HCT116 (cell line): ENCODE measurements around the gene PRICKLE1. TPM values are rescaled to one million over a fixed set of nuclear protein-coding genes. Genes with fewer than 3 reads are reported as not detected.

Experiments used
- ATAC-seq: fragments of 200-7000 bp; cut with Tn5 transposase; 2 replicates; pipeline ENCODE4 v1.9.1; 2020; ENCODE audit warnings: mild to moderate bottlenecking, moderate library complexity
- BruUV-seq: library from RNA; stranded (reverse); fragments of 400-500 nt; replicated peaks from 2 replicates; lab custom pipeline; 2021; lab: Mats Ljungman, UMichigan
- CTCF ChIA-PET: fragments of 300-600 bp; sonication (Branson Sonifier 250); formaldehyde crosslinking; loops from one replicate; lab custom pipeline; 2021; ENCODE audit warnings: antibody characterized with exemption; lab: Charles Lee
- POLR2A ChIA-PET: fragments of 300-600, 350-600 bp; sonication (Branson Sonifier 250); formaldehyde crosslinking; loops from one replicate; lab custom pipeline; 2021; ENCODE audit warnings: antibody characterized with exemption; lab: Charles Lee
- RAD21 ChIA-PET, 2 experiments: fragments of 300-600 bp; sonication (Branson Sonifier 250); formaldehyde crosslinking; loops; one replicate each; lab custom pipeline; 2023; ENCODE audit warnings: low total read pairs in 2 of 2; ENCODE audit not compliant: uncharacterized antibody in 2 of 2, unreplicated experiment in 2 of 2, low non-redundant PET in 1 of 2; lab: Charles Lee
- DNase-seq: peaks from one replicate; pipeline ENCODE4 v3.0.0-alpha.2; 2010; ENCODE audit warnings: low read depth, low spot score
- H2AFZ ChIP-seq: fragments of 200-600 bp; shearing (Covaris generic), sonication (generic); 2 replicates; pipeline ENCODE4 v1.6.1; 2017; ENCODE audit warnings: low read depth, mixed run types, mixed read lengths, antibody characterized with exemption, low read length; ENCODE audit not compliant: poor library complexity, severe bottlenecking
- H3K27ac ChIP-seq: 2 replicates; pipeline ENCODE4 v1.5.1; 2012; ENCODE audit warnings: low read depth, low read length
- H3K27me3 ChIP-seq: fragments of 200-600 bp; sonication (generic); 2 replicates; pipeline ENCODE4 v1.6.1; 2016; ENCODE audit warnings: mixed run types, low read length, mixed read lengths; ENCODE audit not compliant: insufficient read depth
- H3K36me3 ChIP-seq, 2 experiments: fragments of 200-500 bp in 1 of 2; fragments of 200-600 bp in 1 of 2; sonication (Bioruptor generic) in 1 of 2; sonication (generic) in 1 of 2; 2 replicates each; pipeline versions ENCODE4 v1.5.1 to v1.6.1; 2014 to 2016; ENCODE audit warnings: low read length in 2 of 2, inconsistent platforms in 1 of 2, mixed read lengths in 1 of 2, mixed run types in 1 of 2; ENCODE audit not compliant: insufficient read depth in 2 of 2, control insufficient read depth in 1 of 2
- H3K4me1 ChIP-seq, 2 experiments: fragments of 200-600 bp in 1 of 2; sonication (generic) in 1 of 2; 2 replicates each; pipeline versions ENCODE4 v1.5.1 to v1.6.1; 2012 to 2017; ENCODE audit warnings: low read length in 2 of 2, inconsistent platforms in 1 of 2, mild to moderate bottlenecking in 1 of 2, mixed read lengths in 1 of 2, mixed run types in 1 of 2, moderate library complexity in 1 of 2; ENCODE audit not compliant: insufficient read depth in 2 of 2, control insufficient read depth in 1 of 2
- H3K4me2 ChIP-seq: fragments of 200-600 bp; sonication (generic); 2 replicates; pipeline ENCODE4 v1.6.1; 2017; ENCODE audit warnings: mixed run types, low read length, mixed read lengths
- H3K4me3 ChIP-seq, 2 experiments: fragments of 200-600 bp in 1 of 2; sonication (generic) in 1 of 2; replicated peaks in 1 of 2; 2 replicates each; pipeline ENCODE4 v1.5.1; 2011 to 2016; ENCODE audit warnings: low read length in 2 of 2, control low read depth in 1 of 2, low read depth in 1 of 2, mild to moderate bottlenecking in 1 of 2, mixed read lengths in 1 of 2, mixed run types in 1 of 2
- H3K79me2 ChIP-seq: fragments of 200-600 bp; sonication (generic); 2 replicates; pipeline ENCODE4 v1.6.1; 2017; ENCODE audit warnings: mild to moderate bottlenecking, mixed run types, low read length, moderate library complexity, mixed read lengths; ENCODE audit not compliant: insufficient read depth
- H3K9ac ChIP-seq: fragments of 200-600 bp; sonication (generic); 2 replicates; pipeline ENCODE4 v1.6.1; 2016; ENCODE audit warnings: low read length, mixed read lengths
- H3K9me2 ChIP-seq: fragments of 200-600 bp; sonication (generic), shearing (Covaris generic); 2 replicates; pipeline ENCODE4 v1.6.1; 2017; ENCODE audit warnings: mixed run types, mild to moderate bottlenecking, moderate library complexity; ENCODE audit not compliant: insufficient read depth
- H3K9me3 ChIP-seq, 2 experiments: fragments of 200-500 bp in 1 of 2; fragments of 200-600 bp in 1 of 2; sonication (Bioruptor generic) in 1 of 2; sonication (generic) in 1 of 2; 2 replicates each; pipeline ENCODE4 v1.6.1; 2014 to 2017; ENCODE audit warnings: low read length in 2 of 2, mixed read lengths in 2 of 2, inconsistent platforms in 1 of 2, low read depth in 1 of 2, mild to moderate bottlenecking in 1 of 2, mixed run types in 1 of 2, moderate library complexity in 1 of 2; ENCODE audit not compliant: control insufficient read depth in 1 of 2, insufficient read depth in 1 of 2
- H4K20me1 ChIP-seq: fragments of 200-600 bp; sonication (generic), shearing (Covaris generic); 2 replicates; pipeline ENCODE4 v1.6.1; 2017; ENCODE audit warnings: mixed run types, mild to moderate bottlenecking, moderate library complexity; ENCODE audit not compliant: insufficient read depth
- ELF1 ChIP-seq: IDR thresholded peaks from 2 replicates; pipeline ENCODE4 v1.6.1; 2012; ENCODE audit warnings: low read depth, borderline replicate concordance
- EZH2phosphoT487 ChIP-seq: fragments of 200-600 bp; IDR thresholded peaks from 2 replicates; pipeline ENCODE4 v1.6.1; 2018; ENCODE audit warnings: antibody characterized with exemption, borderline replicate concordance
- JUND ChIP-seq: IDR thresholded peaks from 2 replicates; pipeline ENCODE4 v1.6.1; 2012
- MAX ChIP-seq: IDR thresholded peaks from 2 replicates; pipeline ENCODE4 v1.6.1; 2012
- POLR2AphosphoS5 ChIP-seq: IDR thresholded peaks from 2 replicates; pipeline ENCODE4 v1.6.1; 2011; ENCODE audit warnings: mild to moderate bottlenecking, low read depth, low read length, moderate library complexity
- SRF ChIP-seq: IDR thresholded peaks from 2 replicates; pipeline ENCODE4 v1.6.1; 2012; ENCODE audit warnings: low read depth
- TCF7L2 ChIP-seq: IDR thresholded peaks from 2 replicates; pipeline ENCODE4 v1.7.0; 2011; ENCODE audit warnings: borderline replicate concordance, inconsistent platforms; ENCODE audit not compliant: insufficient read depth, insufficient read length; ENCODE audit errors: extremely low read depth
- ZBTB33 ChIP-seq: IDR thresholded peaks from 2 replicates; pipeline ENCODE4 v1.6.1; 2011; ENCODE audit warnings: mild to moderate bottlenecking, low read length, moderate library complexity; ENCODE audit not compliant: insufficient replicate concordance; ENCODE audit errors: extremely low read depth
- intact Hi-C: fragments of 100-400 bp; cut with micrococcal nuclease; formaldehyde crosslinking; loops from 2 replicates; pipeline ENCODE4 v1.10.0; 2022
- total RNA-seq: library from RNA; stranded (reverse); gene quantifications from one replicate; pipeline ENCODE4 v1.2.1, GENCODE V29; 2021; ENCODE audit not compliant: unreplicated experiment
- TF ChIP-seq, protein P1 (sequence below): IDR thresholded peaks from 2 replicates; pipeline ENCODE4 v1.6.1; 2012; ENCODE audit warnings: low read depth

PRICKLE1 gene
- total RNA-seq, 1 experiment from 2014 or later = 1.3 TPM

DNA sequence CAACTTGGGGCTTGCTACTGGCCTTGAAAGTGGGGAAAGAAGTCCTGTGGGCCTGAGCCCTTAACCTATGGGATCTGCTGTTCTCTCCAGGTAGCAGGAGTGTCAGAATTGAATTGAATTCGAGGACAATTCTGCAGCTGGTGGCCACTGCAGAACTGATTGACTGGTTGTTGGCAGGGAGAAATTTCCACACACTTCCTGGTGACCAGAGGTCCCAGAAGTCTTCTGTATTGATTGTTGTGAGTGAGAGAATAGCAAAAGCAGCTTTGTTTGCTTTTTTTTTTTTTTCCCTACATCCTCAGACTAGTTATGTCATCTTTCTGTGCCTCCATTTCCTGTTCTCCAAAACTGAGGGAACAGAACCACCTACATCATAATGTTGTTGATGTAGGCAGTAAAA, 64.1 kb downstream of the PRICKLE1 start:
- no peaks in the 10 kb centered on the region for H3K9me3 ChIP-seq
- no peak for DNase-seq
- H3K4me3 ChIP-seq = no peak overlapping the region
- TF ChIP-seq, protein P1, sequence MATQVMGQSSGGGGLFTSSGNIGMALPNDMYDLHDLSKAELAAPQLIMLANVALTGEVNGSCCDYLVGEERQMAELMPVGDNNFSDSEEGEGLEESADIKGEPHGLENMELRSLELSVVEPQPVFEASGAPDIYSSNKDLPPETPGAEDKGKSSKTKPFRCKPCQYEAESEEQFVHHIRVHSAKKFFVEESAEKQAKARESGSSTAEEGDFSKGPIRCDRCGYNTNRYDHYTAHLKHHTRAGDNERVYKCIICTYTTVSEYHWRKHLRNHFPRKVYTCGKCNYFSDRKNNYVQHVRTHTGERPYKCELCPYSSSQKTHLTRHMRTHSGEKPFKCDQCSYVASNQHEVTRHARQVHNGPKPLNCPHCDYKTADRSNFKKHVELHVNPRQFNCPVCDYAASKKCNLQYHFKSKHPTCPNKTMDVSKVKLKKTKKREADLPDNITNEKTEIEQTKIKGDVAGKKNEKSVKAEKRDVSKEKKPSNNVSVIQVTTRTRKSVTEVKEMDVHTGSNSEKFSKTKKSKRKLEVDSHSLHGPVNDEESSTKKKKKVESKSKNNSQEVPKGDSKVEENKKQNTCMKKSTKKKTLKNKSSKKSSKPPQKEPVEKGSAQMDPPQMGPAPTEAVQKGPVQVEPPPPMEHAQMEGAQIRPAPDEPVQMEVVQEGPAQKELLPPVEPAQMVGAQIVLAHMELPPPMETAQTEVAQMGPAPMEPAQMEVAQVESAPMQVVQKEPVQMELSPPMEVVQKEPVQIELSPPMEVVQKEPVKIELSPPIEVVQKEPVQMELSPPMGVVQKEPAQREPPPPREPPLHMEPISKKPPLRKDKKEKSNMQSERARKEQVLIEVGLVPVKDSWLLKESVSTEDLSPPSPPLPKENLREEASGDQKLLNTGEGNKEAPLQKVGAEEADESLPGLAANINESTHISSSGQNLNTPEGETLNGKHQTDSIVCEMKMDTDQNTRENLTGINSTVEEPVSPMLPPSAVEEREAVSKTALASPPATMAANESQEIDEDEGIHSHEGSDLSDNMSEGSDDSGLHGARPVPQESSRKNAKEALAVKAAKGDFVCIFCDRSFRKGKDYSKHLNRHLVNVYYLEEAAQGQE = no peak
- TF ChIP-seq JUND = no peak
- TF ChIP-seq POLR2AphosphoS5 = no peak
- TF ChIP-seq EZH2phosphoT487 = no peak
- no peak for TF ChIP-seq ZBTB33
- TF ChIP-seq SRF = no peak
- no peak for TF ChIP-seq TCF7L2
- no peak for TF ChIP-seq MAX
- TF ChIP-seq ELF1 = no peak
- H3K9me2 ChIP-seq = no peaks in the 10 kb centered on the region
- H3K27me3 ChIP-seq = no peaks in the 10 kb centered on the region
- H2AFZ ChIP-seq = no peak overlapping the region
- H3K4me2 ChIP-seq = no peak overlapping the region
- H4K20me1 ChIP-seq = no peaks in the 10 kb centered on the region
- no peaks in the 10 kb centered on the region for H3K4me1 ChIP-seq
- no peaks in the 10 kb centered on the region for H3K36me3 ChIP-seq
- H3K27ac ChIP-seq = no peak overlapping the region
- POLR2A ChIA-PET = no interaction called here
- CTCF ChIA-PET = no interaction called here
- H3K79me2 ChIP-seq = no peaks in the 10 kb centered on the region
- BruUV-seq = no TSS peak
- intact Hi-C loops = no loop called here
- RAD21 ChIA-PET = no interaction called here
- H3K9ac ChIP-seq = no peak overlapping the region
- no peak for ATAC-seq
